GM12878 (cell line): Measurements from ENCODE around the gene CENPX. TPM values are rescaled to one million over a fixed set of nuclear protein-coding genes. Genes with fewer than 3 reads are reported as not detected.

Source experiments
- ATAC-seq: fragments of 200-7000 bp; cut with Tn5 transposase; 3 replicates; pipeline ENCODE4 v1.9.1; 2020; ENCODE audit warnings: mild to moderate bottlenecking, moderate library complexity
- BruUV-seq: library from RNA; stranded (reverse); fragments of 400-500 nt; replicated peaks from 2 replicates; lab custom pipeline; 2021; lab: Mats Ljungman, UMichigan
- CTCF ChIA-PET: fragments of 300-600 bp; sonication (Branson Sonifier 250); formaldehyde crosslinking; extraction: SDS; loops from one replicate; lab custom pipeline; 2021; ENCODE audit warnings: inconsistent platforms; lab: Yijun Ruan, JAX
- POLR2A ChIA-PET: fragments of 350-600 bp; formaldehyde crosslinking; extraction: SDS; loops from one replicate; lab custom pipeline; 2021; ENCODE audit warnings: inconsistent platforms; lab: Charles Lee
- RAD21 ChIA-PET: fragments of 300-600 bp; sonication (Branson Sonifier 250); formaldehyde crosslinking; loops from one replicate; lab custom pipeline; 2023; ENCODE audit warnings: antibody characterized with exemption; ENCODE audit not compliant: unreplicated experiment; lab: Charles Lee
- SMC1A ChIA-PET: fragments of 300-600 bp; sonication (Branson Sonifier 250); formaldehyde crosslinking; loops from one replicate; lab custom pipeline; 2023; ENCODE audit not compliant: unreplicated experiment, uncharacterized antibody; lab: Charles Lee
- DNase-seq: peaks from one replicate; pipeline ENCODE4 v3.0.0-alpha.2; 2011; ENCODE audit warnings: low read depth, low spot score
- FAIRE-seq: peaks from 3 replicates; lab custom pipeline; 2011; peaks lifted over from hg19 to GRCh38; lab: Jason Lieb, UNC
- H2AFZ ChIP-seq: 2 replicates; pipeline ENCODE4 v1.6.0; 2011; ENCODE audit warnings: low read depth, low read length, control low read depth; ENCODE audit not compliant: control insufficient read depth
- H3K27ac ChIP-seq: 2 replicates; pipeline ENCODE4 v1.5.1; 2011; ENCODE audit warnings: control low read depth; ENCODE audit not compliant: control insufficient read depth, insufficient read depth
- H3K27me3 ChIP-seq, 2 experiments: replicated peaks in 1 of 2; 2 replicates each; pipeline versions ENCODE4 v1.6.0 to v1.6.1; 2011; ENCODE audit warnings: low read length in 1 of 2; ENCODE audit not compliant: control insufficient read depth in 2 of 2, insufficient read depth in 2 of 2
- H3K36me3 ChIP-seq, 2 experiments: 2 replicates each; pipeline ENCODE4 v1.5.1; 2011; ENCODE audit warnings: low read length in 1 of 2; ENCODE audit not compliant: control insufficient read depth in 2 of 2, insufficient read depth in 2 of 2
- H3K4me1 ChIP-seq: 2 replicates; pipeline ENCODE4 v1.6.1; 2011; ENCODE audit warnings: mild to moderate bottlenecking, low read length, moderate library complexity, mixed read lengths; ENCODE audit not compliant: control insufficient read depth, insufficient read depth
- H3K4me2 ChIP-seq: 2 replicates; pipeline ENCODE4 v1.6.0; 2011; ENCODE audit warnings: control low read depth; ENCODE audit not compliant: control insufficient read depth, insufficient read depth
- H3K4me3 ChIP-seq: fragments of 200-600 bp; sonication (generic); 2 replicates; pipeline ENCODE4 v1.5.1; 2016
- H3K79me2 ChIP-seq: 2 replicates; pipeline ENCODE4 v1.6.0; 2011; ENCODE audit warnings: low read length; ENCODE audit not compliant: control insufficient read depth, insufficient read depth
- H3K9ac ChIP-seq: 2 replicates; pipeline ENCODE4 v1.8.0; 2011; ENCODE audit warnings: low read length, control low read depth, mixed read lengths; ENCODE audit not compliant: control insufficient read depth, insufficient read depth
- H3K9me3 ChIP-seq: replicated peaks from 3 replicates; pipeline ENCODE4 v1.5.1; 2011; ENCODE audit warnings: mild to moderate bottlenecking, low read length; ENCODE audit not compliant: control insufficient read depth, insufficient read depth
- H4K20me1 ChIP-seq: 2 replicates; pipeline ENCODE4 v1.6.0; 2011; ENCODE audit not compliant: control insufficient read depth, insufficient read depth
- CHD2 ChIP-seq: IDR thresholded peaks from 2 replicates; pipeline ENCODE4 v1.6.1; 2011; ENCODE audit warnings: low read depth, low read length, improper control_type of control experiment, borderline replicate concordance
- CHD4 ChIP-seq: fragments of 200-600 bp; sonication (generic); IDR thresholded peaks from 2 replicates; pipeline ENCODE4 v1.6.1; 2016; ENCODE audit warnings: mild to moderate bottlenecking
- IRF5 ChIP-seq: fragments of 450-650 bp; IDR thresholded peaks from 2 replicates; pipeline ENCODE4 v1.6.1; 2017; ENCODE audit warnings: borderline replicate concordance
- POLR2A ChIP-seq: IDR thresholded peaks from 2 replicates; pipeline ENCODE4 v1.6.1; 2011; ENCODE audit warnings: low read depth, mild to moderate bottlenecking, low read length
- POLR2AphosphoS5 ChIP-seq: IDR thresholded peaks from 2 replicates; pipeline ENCODE4 v1.6.1; 2011; ENCODE audit warnings: mild to moderate bottlenecking, low read length, inconsistent platforms
- RBBP5 ChIP-seq: fragments of 200-600 bp; sonication (generic); conservative IDR thresholded peaks from 2 replicates; pipeline ENCODE4 v1.6.1; 2016
- RUNX3 ChIP-seq: IDR thresholded peaks from 2 replicates; pipeline ENCODE4 v1.6.1; 2012; ENCODE audit warnings: low read length, inconsistent platforms
- SKIL ChIP-seq: fragments of 450-650 bp; IDR thresholded peaks from 2 replicates; pipeline ENCODE4 v1.6.1; 2017; ENCODE audit warnings: mild to moderate bottlenecking, low read depth, inconsistent platforms; ENCODE audit not compliant: poor library complexity, severe bottlenecking
- ZNF207 ChIP-seq: fragments of 450-650 bp; IDR thresholded peaks from 2 replicates; pipeline ENCODE4 v1.6.1; 2014; ENCODE audit warnings: antibody characterized with exemption, mild to moderate bottlenecking, borderline replicate concordance
- WGBS: methylation state at CpG from one replicate; pipeline ENCODE4 v1.1.6; 2016; ENCODE audit warnings: low lambda C conversion rate; ENCODE audit not compliant: insufficient replicate concordance, insufficient coverage; ENCODE audit errors: missing lambda C conversion rate; 5-methylcytosine and 5-hydroxymethylcytosine counted together
- in situ Hi-C: fragments of 300-500 bp; cut with MboI; formaldehyde crosslinking; loops from 9 replicates; pipeline ENCODE4 v1.14.3; 2018; ENCODE audit warnings: mixed read lengths
- intact Hi-C: fragments of 100-400 bp; cut with micrococcal nuclease; formaldehyde crosslinking; loops from one replicate; pipeline ENCODE4 v1.14.2; 2022; ENCODE audit not compliant: unreplicated experiment
- polyA plus RNA-seq, 11 experiments: library from polyadenylated mRNA; depleted of rRNA in 4 of 11; unstranded in 6 of 11; stranded (reverse) in 5 of 11; fragments of >200 nt; fragmentation: Nextera tagmentation in 4 of 11; fragmentation: Illumina TruSeq in 1 of 11; extraction: Ambion mirVana in 4 of 11; extraction: Trizol in 1 of 11; gene quantifications; 1 replicate in 1 of 11; 2 replicates in 10 of 11; pipeline versions ENCODE4 v1.2.1 to v1.2.3, GENCODE V29; 2011 to 2016; ENCODE audit warnings: inconsistent platforms in 2 of 11, missing spikeins in 2 of 11, low read depth in 1 of 11
- total RNA-seq, 4 experiments: library from RNA; depleted of rRNA in 3 of 4; stranded (reverse); fragments of >200 nt in 3 of 4; fragmentation: Illumina TruSeq in 1 of 4; extraction: Trizol in 1 of 4; gene quantifications; 2 replicates each; pipeline versions ENCODE4 v1.2.1 to v1.2.3, GENCODE V29; 2013 to 2021

Gene CENPX
- total and polyA plus RNA-seq, 10 of the 15 experiments (the other 5 are each of a cell fraction or from before 2014, with no cell fraction given) = 11.7 to 182 (median 71.9) TPM

GRCh38 chr17:81996232-81996756, 26.4 kb downstream of the CENPX start:
- CTCF ChIA-PET = no interaction called here
- Histone ChIP-seq H3K27me3 (no peaks in the 10 kb centered on the region), H2AFZ (no peak overlapping the region)
- TF ChIP-seq CHD4 (no peak), RBBP5 (no peak), POLR2A (no peak), RUNX3 (no peak), ZNF207 (no peak), IRF5 (no peak), SKIL (no peak), POLR2AphosphoS5 (no peak), CHD2 (no peak)
- TF ChIP-seq, all 136 proteins: peak for 0
- Histone ChIP-seq H3K79me2 (no peaks in the 10 kb centered on the region), H4K20me1 (no peaks in the 10 kb centered on the region), H3K4me1 (no peaks in the 10 kb centered on the region), H3K9ac (no peak overlapping the region), H3K36me3 (peaks cover 0 to 3% of the 10 kb centered on the region in 2 experiments; a peak in 3 of 4 replicates), H3K27ac (no peak overlapping the region), H3K4me3 (no peak overlapping the region), H3K9me3 (no peaks in the 10 kb centered on the region), H3K4me2 (no peak overlapping the region)
- intact Hi-C loops (no loop called here), in situ Hi-C loops (no loop called here)
- ChIA-PET SMC1A (interaction anchor here (0.6 kb wide), 1 partner anchor 42 kb away, joined by 4 read pairs; no protein-coding TSS in a partner anchor), POLR2A (no interaction called here), RAD21 (no interaction called here)
- DNase-seq (no peak), ATAC-seq (no peak), FAIRE-seq (no peak)
- BruUV-seq = no TSS peak
- 90% methylated on average over 25 of the region's 28 CpGs for WGBS
